GM12878 (cell line): ENCODE results near the gene CYP2J2. TPM values are rescaled to one million over a fixed set of nuclear protein-coding genes. Genes with fewer than 3 reads are reported as not detected.

Source experiments
- ATAC-seq: fragments of 200-7000 bp; cut with Tn5 transposase; 3 replicates; pipeline ENCODE4 v1.9.1; 2020; ENCODE audit warnings: mild to moderate bottlenecking, moderate library complexity
- BruUV-seq: library from RNA; stranded (reverse); fragments of 400-500 nt; replicated peaks from 2 replicates; lab custom pipeline; 2021; lab: Mats Ljungman, UMichigan
- CTCF ChIA-PET: fragments of 300-600 bp; sonication (Branson Sonifier 250); formaldehyde crosslinking; extraction: SDS; loops from one replicate; lab custom pipeline; 2021; ENCODE audit warnings: inconsistent platforms; lab: Yijun Ruan, JAX
- POLR2A ChIA-PET: fragments of 350-600 bp; formaldehyde crosslinking; extraction: SDS; loops from one replicate; lab custom pipeline; 2021; ENCODE audit warnings: inconsistent platforms; lab: Charles Lee
- RAD21 ChIA-PET: fragments of 300-600 bp; sonication (Branson Sonifier 250); formaldehyde crosslinking; loops from one replicate; lab custom pipeline; 2023; ENCODE audit warnings: antibody characterized with exemption; ENCODE audit not compliant: unreplicated experiment; lab: Charles Lee
- SMC1A ChIA-PET: fragments of 300-600 bp; sonication (Branson Sonifier 250); formaldehyde crosslinking; loops from one replicate; lab custom pipeline; 2023; ENCODE audit not compliant: unreplicated experiment, uncharacterized antibody; lab: Charles Lee
- DNase-seq: peaks from one replicate; pipeline ENCODE4 v3.0.0-alpha.2; 2011; ENCODE audit warnings: low read depth, low spot score
- FAIRE-seq: peaks from 3 replicates; lab custom pipeline; 2011; peaks lifted over from hg19 to GRCh38; lab: Jason Lieb, UNC
- H2AFZ ChIP-seq: 2 replicates; pipeline ENCODE4 v1.6.0; 2011; ENCODE audit warnings: low read depth, low read length, control low read depth; ENCODE audit not compliant: control insufficient read depth
- H3K27ac ChIP-seq: 2 replicates; pipeline ENCODE4 v1.5.1; 2011; ENCODE audit warnings: control low read depth; ENCODE audit not compliant: control insufficient read depth, insufficient read depth
- H3K27me3 ChIP-seq, 2 experiments: replicated peaks in 1 of 2; 2 replicates each; pipeline versions ENCODE4 v1.6.0 to v1.6.1; 2011; ENCODE audit warnings: low read length in 1 of 2; ENCODE audit not compliant: control insufficient read depth in 2 of 2, insufficient read depth in 2 of 2
- H3K36me3 ChIP-seq, 2 experiments: 2 replicates each; pipeline ENCODE4 v1.5.1; 2011; ENCODE audit warnings: low read length in 1 of 2; ENCODE audit not compliant: control insufficient read depth in 2 of 2, insufficient read depth in 2 of 2
- H3K4me1 ChIP-seq: 2 replicates; pipeline ENCODE4 v1.6.1; 2011; ENCODE audit warnings: mild to moderate bottlenecking, low read length, moderate library complexity, mixed read lengths; ENCODE audit not compliant: control insufficient read depth, insufficient read depth
- H3K4me2 ChIP-seq: 2 replicates; pipeline ENCODE4 v1.6.0; 2011; ENCODE audit warnings: control low read depth; ENCODE audit not compliant: control insufficient read depth, insufficient read depth
- H3K4me3 ChIP-seq: fragments of 200-600 bp; sonication (generic); 2 replicates; pipeline ENCODE4 v1.5.1; 2016
- H3K79me2 ChIP-seq: 2 replicates; pipeline ENCODE4 v1.6.0; 2011; ENCODE audit warnings: low read length; ENCODE audit not compliant: control insufficient read depth, insufficient read depth
- H3K9ac ChIP-seq: 2 replicates; pipeline ENCODE4 v1.8.0; 2011; ENCODE audit warnings: low read length, control low read depth, mixed read lengths; ENCODE audit not compliant: control insufficient read depth, insufficient read depth
- H3K9me3 ChIP-seq: replicated peaks from 3 replicates; pipeline ENCODE4 v1.5.1; 2011; ENCODE audit warnings: mild to moderate bottlenecking, low read length; ENCODE audit not compliant: control insufficient read depth, insufficient read depth
- H4K20me1 ChIP-seq: 2 replicates; pipeline ENCODE4 v1.6.0; 2011; ENCODE audit not compliant: control insufficient read depth, insufficient read depth
- EP300 ChIP-seq, 2 experiments: fragments of 150-350 bp in 1 of 2; IDR thresholded peaks; 2 replicates each; pipeline ENCODE4 v1.6.1; 2011 to 2012; ENCODE audit warnings: low read depth in 2 of 2, low read length in 2 of 2, borderline replicate concordance in 1 of 2, improper control_type of control experiment in 1 of 2, inconsistent platforms in 1 of 2; ENCODE audit not compliant: control insufficient read depth in 1 of 2
- FOS ChIP-seq: IDR thresholded peaks from 3 replicates; pipeline ENCODE4 v1.6.1; 2011; ENCODE audit warnings: borderline replicate concordance; ENCODE audit not compliant: insufficient read length; ENCODE audit errors: extremely low read depth
- KLF5 ChIP-seq: fragments of 450-650 bp; IDR thresholded peaks from 2 replicates; pipeline ENCODE4 v1.6.1; 2014; ENCODE audit warnings: mild to moderate bottlenecking; ENCODE audit not compliant: partially characterized antibody
- MLLT1 ChIP-seq: fragments of 450-650 bp; IDR thresholded peaks from 2 replicates; pipeline ENCODE4 v1.6.1; 2016; ENCODE audit warnings: mild to moderate bottlenecking
- POLR2AphosphoS2 ChIP-seq: IDR thresholded peaks from 2 replicates; pipeline ENCODE4 v1.6.1; 2011; ENCODE audit warnings: low read depth, mild to moderate bottlenecking, low read length, improper control_type of control experiment, moderate library complexity
- SKIL ChIP-seq: fragments of 450-650 bp; IDR thresholded peaks from 2 replicates; pipeline ENCODE4 v1.6.1; 2017; ENCODE audit warnings: mild to moderate bottlenecking, low read depth, inconsistent platforms; ENCODE audit not compliant: poor library complexity, severe bottlenecking
- ZBTB11 ChIP-seq: fragments of 450-650 bp; formaldehyde crosslinking; IDR thresholded peaks from 2 replicates; pipeline ENCODE4 v1.5.0; 2022; ENCODE audit warnings: mild to moderate bottlenecking, missing genetic modification characterization
- ZNF217 ChIP-seq: fragments of 450-650 bp; IDR thresholded peaks from 2 replicates; pipeline ENCODE4 v1.6.1; 2017; ENCODE audit warnings: antibody characterized with exemption, mild to moderate bottlenecking
- ZNF622 ChIP-seq: fragments of 450-650 bp; IDR thresholded peaks from 2 replicates; pipeline ENCODE4 v1.6.1; 2017; ENCODE audit warnings: mild to moderate bottlenecking, inconsistent platforms
- WGBS: methylation state at CpG from one replicate; pipeline ENCODE4 v1.1.6; 2016; ENCODE audit warnings: low lambda C conversion rate; ENCODE audit not compliant: insufficient replicate concordance, insufficient coverage; ENCODE audit errors: missing lambda C conversion rate; 5-methylcytosine and 5-hydroxymethylcytosine counted together
- in situ Hi-C: fragments of 300-500 bp; cut with MboI; formaldehyde crosslinking; loops from 9 replicates; pipeline ENCODE4 v1.14.3; 2018; ENCODE audit warnings: mixed read lengths
- intact Hi-C: fragments of 100-400 bp; cut with micrococcal nuclease; formaldehyde crosslinking; loops from one replicate; pipeline ENCODE4 v1.14.2; 2022; ENCODE audit not compliant: unreplicated experiment
- polyA plus RNA-seq, 11 experiments: library from polyadenylated mRNA; depleted of rRNA in 4 of 11; unstranded in 6 of 11; stranded (reverse) in 5 of 11; fragments of >200 nt; fragmentation: Nextera tagmentation in 4 of 11; fragmentation: Illumina TruSeq in 1 of 11; extraction: Ambion mirVana in 4 of 11; extraction: Trizol in 1 of 11; gene quantifications; 1 replicate in 1 of 11; 2 replicates in 10 of 11; pipeline versions ENCODE4 v1.2.1 to v1.2.3, GENCODE V29; 2011 to 2016; ENCODE audit warnings: inconsistent platforms in 2 of 11, missing spikeins in 2 of 11, low read depth in 1 of 11
- total RNA-seq, 4 experiments: library from RNA; depleted of rRNA in 3 of 4; stranded (reverse); fragments of >200 nt in 3 of 4; fragmentation: Illumina TruSeq in 1 of 4; extraction: Trizol in 1 of 4; gene quantifications; 2 replicates each; pipeline versions ENCODE4 v1.2.1 to v1.2.3, GENCODE V29; 2013 to 2021
- TF ChIP-seq, protein P1 (sequence below): fragments of 150-350 bp; IDR thresholded peaks from 2 replicates; pipeline ENCODE4 v1.6.1; 2016; ENCODE audit warnings: low read depth, low read length
- TF ChIP-seq, protein P2 (sequence below): IDR thresholded peaks from 2 replicates; pipeline ENCODE4 v1.6.1; 2011; ENCODE audit warnings: borderline replicate concordance, low read depth, mild to moderate bottlenecking, moderate library complexity, mixed read lengths, low read length; ENCODE audit not compliant: insufficient read depth; ENCODE audit errors: extremely low read length

Gene CYP2J2
- total and polyA plus RNA-seq, 10 of the 15 experiments (the other 5 are each of a cell fraction or from before 2014, with no cell fraction given) = 0.06 to 0.34 (median 0.10) TPM; not detected in 3

DNA sequence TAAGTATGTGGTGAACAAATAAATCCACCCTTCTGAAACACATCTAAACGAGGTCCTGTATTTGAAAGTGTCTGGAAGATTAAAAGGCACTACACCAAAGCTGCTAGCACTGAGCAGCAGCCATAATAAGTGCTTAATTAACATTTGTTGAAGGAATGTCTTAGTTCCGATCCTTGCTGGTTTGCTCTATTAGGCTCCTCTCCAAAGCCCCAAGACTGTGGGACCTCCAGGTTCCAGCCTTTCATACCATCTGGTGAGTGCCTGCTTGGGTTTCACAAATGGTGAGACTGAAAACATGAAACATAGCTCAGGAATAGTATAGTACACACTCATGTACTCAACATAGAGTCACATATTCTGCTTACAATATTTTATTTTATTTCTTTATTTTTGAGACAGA is 640 bp upstream of the CYP2J2 start:
- no peak overlapping the region for H3K9ac ChIP-seq
- H4K20me1 ChIP-seq = no peaks in the 10 kb centered on the region
- 50% methylated on average over 2 of the region's 2 CpGs for WGBS
- no peak for FAIRE-seq
- in situ Hi-C loops (no loop called here), intact Hi-C loops (no loop called here)
- SMC1A ChIA-PET = no interaction called here
- BruUV-seq = no TSS peak
- peaks cover 0 to 8% of the 10 kb centered on the region in 2 experiments; a peak in 3 of 4 replicates for H3K27me3 ChIP-seq
- no peaks in the 10 kb centered on the region for H3K4me1 ChIP-seq
- H3K27ac ChIP-seq = no peak overlapping the region
- H2AFZ ChIP-seq = no peak overlapping the region
- no peak for ATAC-seq
- no peaks in the 10 kb centered on the region for H3K79me2 ChIP-seq
- no peak for DNase-seq
- CTCF ChIA-PET = interaction anchor here (1.1 kb wide), 1 partner anchor 20 kb away, joined by 9 read pairs; no protein-coding TSS in a partner anchor
- no peak overlapping the region for H3K4me3 ChIP-seq
- TF ChIP-seq ZNF622 (no peak), ZBTB11 (CRISPR knock-in tag) (no peak), MLLT1 (no peak), ZNF217 (no peak), EP300 (IDR thresholded peaks at IDR 0.05; ENCODE audit: borderline replicate concordance in 1 of 2, control insufficient read depth in 1 of 2, low read depth in 2 of 2, low read length in 2 of 2) (no peak), KLF5 (no peak), FOS (no peak), POLR2AphosphoS2 (no peak), SKIL (no peak)
- TF ChIP-seq, protein P1, sequence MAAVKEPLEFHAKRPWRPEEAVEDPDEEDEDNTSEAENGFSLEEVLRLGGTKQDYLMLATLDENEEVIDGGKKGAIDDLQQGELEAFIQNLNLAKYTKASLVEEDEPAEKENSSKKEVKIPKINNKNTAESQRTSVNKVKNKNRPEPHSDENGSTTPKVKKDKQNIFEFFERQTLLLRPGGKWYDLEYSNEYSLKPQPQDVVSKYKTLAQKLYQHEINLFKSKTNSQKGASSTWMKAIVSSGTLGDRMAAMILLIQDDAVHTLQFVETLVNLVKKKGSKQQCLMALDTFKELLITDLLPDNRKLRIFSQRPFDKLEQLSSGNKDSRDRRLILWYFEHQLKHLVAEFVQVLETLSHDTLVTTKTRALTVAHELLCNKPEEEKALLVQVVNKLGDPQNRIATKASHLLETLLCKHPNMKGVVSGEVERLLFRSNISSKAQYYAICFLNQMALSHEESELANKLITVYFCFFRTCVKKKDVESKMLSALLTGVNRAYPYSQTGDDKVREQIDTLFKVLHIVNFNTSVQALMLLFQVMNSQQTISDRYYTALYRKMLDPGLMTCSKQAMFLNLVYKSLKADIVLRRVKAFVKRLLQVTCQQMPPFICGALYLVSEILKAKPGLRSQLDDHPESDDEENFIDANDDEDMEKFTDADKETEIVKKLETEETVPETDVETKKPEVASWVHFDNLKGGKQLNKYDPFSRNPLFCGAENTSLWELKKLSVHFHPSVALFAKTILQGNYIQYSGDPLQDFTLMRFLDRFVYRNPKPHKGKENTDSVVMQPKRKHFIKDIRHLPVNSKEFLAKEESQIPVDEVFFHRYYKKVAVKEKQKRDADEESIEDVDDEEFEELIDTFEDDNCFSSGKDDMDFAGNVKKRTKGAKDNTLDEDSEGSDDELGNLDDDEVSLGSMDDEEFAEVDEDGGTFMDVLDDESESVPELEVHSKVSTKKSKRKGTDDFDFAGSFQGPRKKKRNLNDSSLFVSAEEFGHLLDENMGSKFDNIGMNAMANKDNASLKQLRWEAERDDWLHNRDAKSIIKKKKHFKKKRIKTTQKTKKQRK = no peak
- TF ChIP-seq, protein P2, sequence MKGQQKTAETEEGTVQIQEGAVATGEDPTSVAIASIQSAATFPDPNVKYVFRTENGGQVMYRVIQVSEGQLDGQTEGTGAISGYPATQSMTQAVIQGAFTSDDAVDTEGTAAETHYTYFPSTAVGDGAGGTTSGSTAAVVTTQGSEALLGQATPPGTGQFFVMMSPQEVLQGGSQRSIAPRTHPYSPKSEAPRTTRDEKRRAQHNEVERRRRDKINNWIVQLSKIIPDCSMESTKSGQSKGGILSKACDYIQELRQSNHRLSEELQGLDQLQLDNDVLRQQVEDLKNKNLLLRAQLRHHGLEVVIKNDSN = no peak
- RAD21 ChIA-PET = no interaction called here
- no peak overlapping the region for H3K4me2 ChIP-seq
- peaks cover 2% of the 10 kb centered on the region; the same call in 2 of the 3 replicates for H3K9me3 ChIP-seq
- no peaks in the 10 kb centered on the region for H3K36me3 ChIP-seq
- POLR2A ChIA-PET = no interaction called here
